Vein endothelial cell (primary cell): Measurements from ENCODE around the gene SLFN12. TPM values are rescaled to one million over a fixed set of nuclear protein-coding genes. Genes with fewer than 3 reads are reported as not detected.

ENCODE experiments used
- small RNA-seq: library from RNA; depleted of rRNA; stranded (forward); fragments of <200 nt; gene quantifications from one replicate; pipeline ENCODE3, GENCODE V24; 2012
- total RNA-seq: library from RNA; depleted of rRNA; stranded (reverse); fragments of >200 nt; gene quantifications from 2 replicates; pipeline ENCODE4 v1.2.3, GENCODE V29; 2012

The SLFN12 gene
- 44.4 and 48.2 TPM in 2 replicates for total RNA-seq

DNA sequence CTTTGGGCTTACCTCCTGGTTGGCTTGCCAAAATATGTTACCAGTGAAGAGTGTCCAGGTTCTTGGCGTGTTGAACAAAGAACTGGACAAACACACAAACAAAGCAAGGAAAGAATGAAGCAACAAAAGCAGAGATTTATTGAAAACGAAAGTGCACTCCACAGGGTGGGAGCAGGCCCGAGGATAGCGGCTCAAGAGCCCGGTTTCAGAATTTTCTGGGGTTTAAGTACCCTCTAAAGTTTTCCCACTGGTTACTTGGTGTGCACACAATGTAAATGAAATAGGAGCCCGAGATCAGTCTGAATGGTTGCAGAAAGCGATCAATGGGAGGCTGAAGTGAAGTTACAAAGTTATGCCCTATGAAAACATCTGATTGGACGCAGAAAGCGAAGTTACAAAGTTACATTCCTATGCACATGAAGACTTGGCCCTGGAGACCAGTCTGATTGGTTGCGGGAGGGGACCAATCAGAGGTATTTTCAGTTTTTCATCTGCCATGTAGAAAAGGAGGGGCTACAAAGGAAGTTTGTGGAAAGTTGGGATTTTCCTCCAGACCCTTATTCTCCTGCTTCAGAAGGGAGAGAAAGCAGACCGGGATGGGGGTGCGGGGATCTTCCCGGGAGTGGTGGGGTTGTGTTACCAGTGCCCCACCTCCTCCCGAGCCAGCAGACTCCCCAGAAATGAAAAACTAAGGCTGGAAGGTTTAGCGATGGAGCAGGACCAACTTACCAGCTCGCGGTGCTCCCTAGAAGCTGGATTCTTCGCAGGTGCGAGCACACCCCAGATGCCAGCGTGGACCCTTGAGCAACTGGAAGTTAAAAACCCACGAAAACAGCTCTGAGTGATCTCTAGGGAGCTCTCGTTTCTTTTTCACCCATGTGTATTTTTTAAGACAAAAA lies at the start of gene SLFN12:
Gene SLFN12, minus strand, starts transcription at position 325 of the 899 bp plus-strand sequence. CDS start 9,472 bp downstream, outside the sequence.

DNA sequence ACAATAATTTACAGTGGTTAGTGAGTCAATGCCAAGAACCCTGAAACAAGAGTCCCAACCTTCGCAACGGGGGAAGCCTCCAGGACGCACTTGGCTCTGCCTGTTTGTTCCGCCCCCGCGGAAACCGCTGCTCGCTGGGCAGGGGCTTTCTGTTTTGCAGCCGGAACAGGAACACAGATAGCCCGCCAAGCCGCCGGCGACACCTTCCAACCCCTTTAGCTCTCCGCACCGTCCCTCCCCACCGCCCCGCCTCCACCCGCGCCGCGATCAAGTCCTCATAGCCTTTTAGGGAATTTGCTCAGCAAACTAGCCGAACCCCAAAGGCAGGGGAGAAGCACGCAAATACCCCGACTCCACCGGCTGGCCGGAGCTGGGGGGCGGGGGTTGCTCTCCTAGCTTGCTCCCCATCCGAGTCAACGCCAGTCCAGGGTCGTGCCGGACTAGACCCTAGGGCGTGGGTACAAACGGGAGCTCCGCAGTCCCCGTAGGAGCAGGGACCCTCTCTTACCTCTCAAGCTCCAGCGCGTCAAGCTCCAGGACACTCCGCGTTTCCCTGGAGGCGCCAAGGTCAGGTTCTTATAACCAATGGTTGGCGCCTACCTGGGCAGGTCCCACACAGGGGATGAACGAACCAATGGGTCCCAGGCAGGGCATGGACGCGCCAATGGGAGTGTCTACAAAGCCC lies 16.1 kb upstream of the SLFN12 start, which contains the start of gene SLFN13:
Gene SLFN13, minus strand, starts transcription at position 553 of the 685 bp plus-strand sequence. CDS start 3,086 bp downstream, outside the sequence.

DNA sequence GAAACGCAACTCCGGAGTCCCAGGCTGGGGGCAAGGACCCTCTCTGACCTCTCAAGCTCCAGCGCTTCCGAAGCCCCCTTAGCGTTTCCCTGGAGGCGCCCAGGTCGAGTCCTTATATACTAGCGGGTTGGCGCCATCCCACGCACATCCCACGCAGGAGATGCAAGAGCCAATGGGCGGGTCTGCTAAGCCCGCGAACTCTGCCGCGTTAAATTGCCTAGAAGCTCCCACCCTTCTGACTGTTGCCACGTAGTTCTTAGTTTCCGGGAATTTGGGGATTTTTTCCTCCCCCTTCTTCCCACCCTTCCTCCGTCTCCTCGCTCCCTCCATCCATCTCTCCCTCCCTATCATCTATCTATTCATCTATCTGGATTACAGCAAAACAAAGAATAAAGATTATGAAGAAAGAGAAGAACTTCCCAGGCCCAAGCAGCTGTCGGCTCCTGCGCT lies 58.7 kb downstream of the SLFN12 start, which contains the start of gene SLFN11:
Gene SLFN11, minus strand, starts transcription at position 88 of the 450 bp plus-strand sequence. CDS start 9,814 bp downstream, outside the sequence.

Small RNAs within 50 kb of the gene (small RNA-seq; reads per million reads assigned to genes)
- gene AC060766.3 (0.13 reads per million), gene AC060766.5 (not detected)

Other genes starting within 250 kb of the SLFN12 start
- gene SLC35G3, start 238.1 kb downstream of the SLFN12 start, total RNA-seq, result not detected in 2 replicates
- 25.5 and 46.8 TPM in 2 replicates for gene SLFN5, start 189.4 kb downstream of the SLFN12 start, total RNA-seq
- 62.4 and 77.9 TPM in 2 replicates for gene SLFN11, start 58.9 kb downstream of the SLFN12 start, total RNA-seq
- gene SLFN13, start 16.3 kb upstream of the SLFN12 start, total RNA-seq, result 1.5 and 2.3 TPM in 2 replicates
- not detected in 2 replicates for gene SLFN12L, start 105.2 kb upstream of the SLFN12 start, total RNA-seq
- under 0.01 TPM in 1 of 2 replicates, not detected in the other for gene SLFN14, start 128.3 kb upstream of the SLFN12 start, total RNA-seq
- 4.4 and 4.9 TPM in 2 replicates for gene PEX12, start 146.1 kb upstream of the SLFN12 start, total RNA-seq
- 156 and 172 TPM in 2 replicates for gene AP2B1, start 154.8 kb upstream of the SLFN12 start, total RNA-seq